ENCODE measurements around the gene CEP41. TPM values are rescaled to one million over a fixed set of nuclear protein-coding genes. Genes with fewer than 3 reads are reported as not detected.
A peak's percentile ranks its signal among the peaks of the same experiment; 100 is the strongest.

The CEP41 gene
- total and polyA plus RNA-seq, 8 donors = 12.4 to 34.2 (median 28.6) TPM

- H3K27ac ChIP-seq = peak overlapping the region; percentile 25 to 46
- intact Hi-C loops (cut with DNase I) = no loop called here
- H3K4me1 ChIP-seq = peaks cover 0 to 14% of the 10 kb centered on the region in 2 donors
- no peak for TF ChIP-seq CTCF (IDR thresholded peaks at IDR 0.05)
- peak in 2 of 4 donors; percentile 80 to 87 for DNase-seq
- no peaks in the 10 kb centered on the region for H3K9me3 ChIP-seq
- no peak overlapping the region for H3K4me3 ChIP-seq
- ATAC-seq = no peak
- peaks cover 0 to 7% of the 10 kb centered on the region in 2 donors for H3K27me3 ChIP-seq
- no peaks in the 10 kb centered on the region for H3K36me3 ChIP-seq
Observed at GRCh38 chr7:130350945-130351790, 89.6 kb downstream of the CEP41 start.

GRCh38 chr7:130349911-130350782 lies 90.7 kb downstream of the CEP41 start:
- H3K9me3 ChIP-seq = no peaks in the 10 kb centered on the region
- H3K36me3 ChIP-seq = no peaks in the 10 kb centered on the region
- peaks cover 0 to 7% of the 10 kb centered on the region in 2 donors for H3K27me3 ChIP-seq
- no peak for TF ChIP-seq CTCF (IDR thresholded peaks at IDR 0.05)
- intact Hi-C loops (cut with DNase I) = no loop called here
- ATAC-seq = no peak
- peak overlapping the region in 1 of 2 donors; percentile 46 for H3K27ac ChIP-seq
- H3K4me1 ChIP-seq = peaks cover 0 to 8% of the 10 kb centered on the region in 2 donors
- no peak overlapping the region for H3K4me3 ChIP-seq
- DNase-seq = peak in 1 of 4 donors; percentile 29

- DNase-seq = no peak
Observed at GRCh38 chr7:130346941-130347340, 93.9 kb downstream of the CEP41 start.

GRCh38 chr7:130346177-130346905 lies 94.5 kb downstream of the CEP41 start:
- Histone ChIP-seq H3K27me3 (peaks cover 0 to 5% of the 10 kb centered on the region in 2 donors), H3K4me3 (no peak overlapping the region), H3K36me3 (no peaks in the 10 kb centered on the region), H3K27ac (no peak overlapping the region), H3K9me3 (no peaks in the 10 kb centered on the region), H3K4me1 (no peaks in the 10 kb centered on the region)
- TF ChIP-seq CTCF (IDR thresholded peaks at IDR 0.05) = no peak
- intact Hi-C loops (cut with DNase I) = no loop called here
- ATAC-seq (no peak), DNase-seq (no peak)

More at GRCh38 chr7:130346941-130347340, 93.9 kb downstream of the CEP41 start:
- H3K27ac ChIP-seq = no peak overlapping the region
- peaks cover 0 to 7% of the 10 kb centered on the region in 2 donors for H3K27me3 ChIP-seq
- H3K4me3 ChIP-seq = no peak overlapping the region
- no peak for ATAC-seq
- peaks cover 0 to 2% of the 10 kb centered on the region in 2 donors for H3K4me1 ChIP-seq
- TF ChIP-seq CTCF (IDR thresholded peaks at IDR 0.05) = no peak
- intact Hi-C loops (cut with DNase I) = no loop called here
- no peaks in the 10 kb centered on the region for H3K36me3 ChIP-seq
- no peaks in the 10 kb centered on the region for H3K9me3 ChIP-seq

Data from left lung (tissue), 10 donors.